ENCODE data around the gene PPP1R14D.

PPP1R14D gene

GRCh38 chr15:40853241-40853890 is 24.9 kb upstream of the PPP1R14D start:
- no peak overlapping the region for H3K27ac ChIP-seq
- POLR2A ChIA-PET (ENCODE audit: low non-redundant PET) = no interaction called here
- CTCF ChIA-PET = interaction anchor here (1.6 kb wide), 1 partner anchor 39 kb away, joined by 6 read pairs; no protein-coding TSS in a partner anchor

GRCh38 chr15:40852529-40852928 is 24.0 kb upstream of the PPP1R14D start:
- POLR2A ChIA-PET (ENCODE audit: low non-redundant PET) = no interaction called here
- no peak for TF ChIP-seq CTCF (conservative IDR thresholded peaks at IDR 0.05; ENCODE audit: low read depth)
- H3K27ac ChIP-seq = no peak overlapping the region
- DNase-seq (ENCODE audit: low spot score) = no peak
- CTCF ChIA-PET = interaction anchor here (0.6 kb wide), 1 partner anchor 173 kb away, joined by 3 read pairs; no protein-coding TSS in a partner anchor

More at GRCh38 chr15:40853241-40853890, 24.9 kb upstream of the PPP1R14D start:
- TF ChIP-seq CTCF (conservative IDR thresholded peaks at IDR 0.05; ENCODE audit: low read depth) = no peak
- no peak for DNase-seq (ENCODE audit: low spot score)

DNA sequence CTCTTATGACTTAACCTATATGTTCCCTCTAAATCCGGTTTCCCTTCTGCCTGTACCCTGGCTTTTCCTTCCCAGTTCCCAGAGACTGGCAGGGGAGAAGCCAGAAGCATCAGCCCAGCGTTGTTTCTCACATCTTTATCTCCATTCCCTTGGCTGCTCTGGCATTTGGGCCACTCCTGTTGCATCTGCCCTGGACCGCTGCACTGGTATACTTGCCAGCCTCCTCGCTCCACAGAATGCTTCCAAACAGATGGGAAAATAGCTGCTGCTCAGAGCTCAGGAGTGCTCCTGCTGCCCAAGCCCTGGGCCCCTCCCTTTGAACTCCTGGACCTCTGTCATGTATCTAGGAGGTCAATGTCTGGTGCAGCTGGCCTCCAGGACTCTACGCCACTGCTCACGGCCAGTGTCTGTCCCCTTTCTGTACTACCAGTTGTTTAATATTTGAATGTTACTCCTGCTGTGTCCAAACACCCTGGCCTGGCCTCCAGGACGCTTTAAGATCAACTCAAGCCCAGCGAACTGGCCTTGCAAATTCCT is 22.1 kb upstream of the PPP1R14D start:
- no peak for DNase-seq (ENCODE audit: low spot score)
- ChIA-PET POLR2A (ENCODE audit: low non-redundant PET) (no interaction called here), CTCF (interaction anchor here (0.7 to 1.4 kb wide), 4 partner anchors 8 to 80 kb away, joined by 3 to 5 read pairs (median 4); partner anchors contain the start of gene VPS18)
- no peak for TF ChIP-seq CTCF (conservative IDR thresholded peaks at IDR 0.05; ENCODE audit: low read depth)
- no peak overlapping the region for H3K27ac ChIP-seq

GRCh38 chr15:40847223-40847961 is 18.9 kb upstream of the PPP1R14D start:
- peak overlapping the region; percentile 68 for H3K27ac ChIP-seq
- no peak for TF ChIP-seq CTCF (conservative IDR thresholded peaks at IDR 0.05; ENCODE audit: low read depth)
- ChIA-PET CTCF (interaction anchor here (0.7 to 2.6 kb wide), 4 partner anchors 10 to 65 kb away, joined by 3 to 16 read pairs (median 4); partner anchors contain the start of gene VPS18), POLR2A (ENCODE audit: low non-redundant PET) (interaction anchor here (1.1 kb wide), 1 partner anchor 10 kb away, joined by 6 read pairs; no protein-coding TSS in a partner anchor)
- peak; percentile 78 for DNase-seq (ENCODE audit: low spot score)

DNA sequence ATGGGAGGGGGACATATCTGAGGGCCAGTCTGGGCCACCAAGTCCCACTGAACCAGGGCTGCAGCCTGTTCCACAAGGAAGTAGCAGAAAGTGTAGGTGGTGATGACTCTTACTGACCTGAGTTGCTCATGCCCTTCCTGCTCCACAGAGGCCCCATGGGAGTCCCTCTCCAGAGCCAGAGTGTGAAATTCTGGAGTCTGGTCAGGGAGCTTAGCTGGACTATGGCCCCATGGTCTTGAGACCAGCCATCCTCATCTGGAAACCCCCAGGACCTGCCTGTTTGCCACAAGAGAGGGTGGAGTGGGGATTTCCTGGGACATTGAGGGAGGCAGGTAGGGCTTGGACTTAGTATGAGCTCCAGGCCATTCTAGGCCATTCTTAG is 18.3 kb upstream of the PPP1R14D start:
- peak overlapping the region; percentile 68 for H3K27ac ChIP-seq
- no peak for DNase-seq (ENCODE audit: low spot score)
- POLR2A ChIA-PET (ENCODE audit: low non-redundant PET) = interaction anchor here (1.1 kb wide), 1 partner anchor 10 kb away, joined by 6 read pairs; no protein-coding TSS in a partner anchor
- CTCF ChIA-PET = interaction anchor here (0.7 to 2.6 kb wide), 4 partner anchors 10 to 65 kb away, joined by 3 to 16 read pairs (median 4); partner anchors contain the start of gene VPS18
- TF ChIP-seq CTCF (conservative IDR thresholded peaks at IDR 0.05; ENCODE audit: low read depth) = no peak
